Measurements from ENCODE around the gene SCFD2.
"Not testable (repeated sequence)": the region's sequence is repeated elsewhere in the genome, so short reads cannot be mapped to it uniquely, and the experiment has no call there.

The SCFD2 gene

GRCh38 chr4:53349091-53349491 lies 16.8 kb downstream of the SCFD2 start:
- POLR2A ChIA-PET = no interaction called here
- DNase-seq (ENCODE audit: extremely low spot score) = no peak
- CTCF ChIA-PET = no interaction called here
- no peak for TF ChIP-seq ELF4 (IDR thresholded peaks at IDR 0.05)
- TF ChIP-seq FOXA1 (IDR thresholded peaks at IDR 0.05) = no peak
- TF ChIP-seq SUZ12 (IDR thresholded peaks at IDR 0.05) = no peak
- no peak for TF ChIP-seq TARDBP (IDR thresholded peaks at IDR 0.05)
- TF ChIP-seq CTBP1 (IDR thresholded peaks at IDR 0.05; ENCODE audit: borderline replicate concordance) = no peak
- no peak for TF ChIP-seq NFRKB (IDR thresholded peaks at IDR 0.05)

GRCh38 chr4:53348046-53348445 lies 17.8 kb downstream of the SCFD2 start:
- ChIA-PET POLR2A (no interaction called here), CTCF (no interaction called here)
- DNase-seq (ENCODE audit: extremely low spot score) = no peak
- TF ChIP-seq ARNT (IDR thresholded peaks at IDR 0.05) = no peak
- TF ChIP-seq HDGF (IDR thresholded peaks at IDR 0.05; ENCODE audit: borderline replicate concordance) = no peak
- no peak for TF ChIP-seq ZNF384 (IDR thresholded peaks at IDR 0.05)
- no peak for TF ChIP-seq TARDBP (IDR thresholded peaks at IDR 0.05)
- no peak for TF ChIP-seq LEF1 (IDR thresholded peaks at IDR 0.05; ENCODE audit: borderline replicate concordance)
- TF ChIP-seq SP1 (IDR thresholded peaks at IDR 0.05) = no peak

- ChIA-PET POLR2A (no interaction called here), CTCF (no interaction called here)
- no peak for TF ChIP-seq BHLHE40 (IDR thresholded peaks at IDR 0.05; ENCODE audit: borderline replicate concordance)
- TF ChIP-seq FOXM1 (IDR thresholded peaks at IDR 0.05; ENCODE audit: borderline replicate concordance) = no peak
- TF ChIP-seq NFRKB (IDR thresholded peaks at IDR 0.05) = no peak
- no peak for TF ChIP-seq PKNOX1 (IDR thresholded peaks at IDR 0.05)
- TF ChIP-seq FOXK2 (IDR thresholded peaks at IDR 0.05) = no peak
- no peak for TF ChIP-seq ELF4 (IDR thresholded peaks at IDR 0.05)
- no peak for TF ChIP-seq SUZ12 (IDR thresholded peaks at IDR 0.05)
- TF ChIP-seq HDGF (IDR thresholded peaks at IDR 0.05; ENCODE audit: borderline replicate concordance) = no peak
- TF ChIP-seq CTBP1 (IDR thresholded peaks at IDR 0.05; ENCODE audit: borderline replicate concordance) = no peak
- no peak for TF ChIP-seq SP1 (IDR thresholded peaks at IDR 0.05)
- TF ChIP-seq TARDBP (IDR thresholded peaks at IDR 0.05) = no peak
- TF ChIP-seq FOXA1 (IDR thresholded peaks at IDR 0.05) = no peak
- no peak for TF ChIP-seq LEF1 (IDR thresholded peaks at IDR 0.05; ENCODE audit: borderline replicate concordance)
- no peak for TF ChIP-seq ZNF384 (IDR thresholded peaks at IDR 0.05)
- no peak for TF ChIP-seq ARNT (IDR thresholded peaks at IDR 0.05)
- TF ChIP-seq L3MBTL2 (conservative IDR thresholded peaks at IDR 0.05) = no peak
- no peak for DNase-seq (ENCODE audit: extremely low spot score)
Measured at GRCh38 chr4:53346920-53347852, 18.7 kb downstream of the SCFD2 start.

GRCh38 chr4:53346392-53346791 lies 19.5 kb downstream of the SCFD2 start:
- POLR2A ChIA-PET; DNase-seq (ENCODE audit: extremely low spot score); CTCF ChIA-PET: not testable (repeated sequence)
- TF ChIP-seq PKNOX1 (IDR thresholded peaks at IDR 0.05) = peak; percentile 47; the same call in 1 of the 2 replicates

GRCh38 chr4:53340145-53340544 lies 25.7 kb downstream of the SCFD2 start:
- DNase-seq (ENCODE audit: extremely low spot score); POLR2A ChIA-PET; CTCF ChIA-PET: not testable (repeated sequence)

GRCh38 chr4:53334916-53335315 lies 30.9 kb downstream of the SCFD2 start:
- DNase-seq (ENCODE audit: extremely low spot score); CTCF ChIA-PET; POLR2A ChIA-PET: not testable (repeated sequence)

GRCh38 chr4:53326535-53326934 lies 39.3 kb downstream of the SCFD2 start:
- TF ChIP-seq ZNF384 (IDR thresholded peaks at IDR 0.05) (no peak), SP1 (IDR thresholded peaks at IDR 0.05) (no peak), LEF1 (IDR thresholded peaks at IDR 0.05; ENCODE audit: borderline replicate concordance) (no peak), FOXK2 (IDR thresholded peaks at IDR 0.05) (no peak), ARNT (IDR thresholded peaks at IDR 0.05) (no peak), ELF4 (IDR thresholded peaks at IDR 0.05) (no peak), NFRKB (IDR thresholded peaks at IDR 0.05) (no peak), SUZ12 (IDR thresholded peaks at IDR 0.05) (no peak)
- CTCF ChIA-PET = no interaction called here
- DNase-seq (ENCODE audit: extremely low spot score) = no peak
- POLR2A ChIA-PET = no interaction called here

- DNase-seq (ENCODE audit: extremely low spot score) = no peak
- TF ChIP-seq PKNOX1 (IDR thresholded peaks at IDR 0.05) (peak; percentile 62), ARNT (IDR thresholded peaks at IDR 0.05) (no peak)
- ChIA-PET POLR2A (no interaction called here), CTCF (no interaction called here)
Measured at GRCh38 chr4:53322696-53323095, 43.2 kb downstream of the SCFD2 start.
